Esophagus squamous epithelium (tissue), 5 donors: ENCODE measurements around the gene NLN. TPM values are rescaled to one million over a fixed set of nuclear protein-coding genes. Genes with fewer than 3 reads are reported as not detected.
"Not testable (repeated sequence)": the region's sequence is repeated elsewhere in the genome, so short reads cannot be mapped to it uniquely, and the experiment has no call there.

Source experiments
- DNase-seq: peaks from one replicate; lab custom pipeline; 2025; lab: John Stamatoyannopoulos, UW
- H3K27ac ChIP-seq, 4 donors: fragments of 200-600 bp; sonication (generic); one replicate each; pipeline ENCODE4 v1.5.1; 2016 to 2019; ENCODE audit warnings: mild to moderate bottlenecking in 1 of 4
- H3K27me3 ChIP-seq, 4 donors: fragments of 200-600 bp; sonication (generic); 1 replicate in 3 of 4; 2 replicates in 1 of 4; pipeline versions ENCODE4 v1.5.1 to v1.6.0; 2017 to 2021; ENCODE audit warnings: antibody characterized with exemption in 1 of 4
- H3K36me3 ChIP-seq, 3 donors: fragments of 200-600 bp; sonication (generic); one replicate each; pipeline ENCODE4 v1.5.1; 2016 to 2019
- H3K4me1 ChIP-seq, 3 donors: fragments of 200-600 bp; sonication (generic); one replicate each; pipeline ENCODE4 v1.5.1; 2017 to 2019
- H3K4me3 ChIP-seq, 4 donors: fragments of 200-600 bp; sonication (generic); 1 replicate in 3 of 4; 2 replicates in 1 of 4; pipeline ENCODE4 v1.5.1; 2016 to 2019; ENCODE audit warnings: mild to moderate bottlenecking in 2 of 4, moderate library complexity in 1 of 4
- H3K9me3 ChIP-seq, 3 donors: fragments of 200-600 bp; sonication (generic); one replicate each; pipeline ENCODE4 v1.5.1; 2016 to 2019
- CTCF ChIP-seq, 6 experiments: fragments of 450-650 bp in 4 of 6; fragments of 200-600 bp in 2 of 6; sonication (generic) in 2 of 6; IDR thresholded peaks; one replicate each; pipeline ENCODE4 v1.5.1; 2016 to 2019; ENCODE audit warnings: antibody characterized with exemption in 6 of 6, mild to moderate bottlenecking in 4 of 6, moderate library complexity in 4 of 6
- POLR2A ChIP-seq, 4 donors: fragments of 450-650 bp; IDR thresholded peaks; one replicate each; pipeline ENCODE4 v1.6.1; 2017; ENCODE audit warnings: antibody characterized with exemption in 4 of 4, mild to moderate bottlenecking in 4 of 4, moderate library complexity in 3 of 4
- WGBS, 2 donors: methylation state at CpG; one replicate each; pipeline ENCODE4 v1.1.5; 2018; 5-methylcytosine and 5-hydroxymethylcytosine counted together
- intact Hi-C: fragments of 100-400 bp; cut with DNase I; formaldehyde crosslinking; loops from one replicate; pipeline ENCODE4 v1.15.0; 2022
- total RNA-seq, 4 donors: library from RNA; depleted of rRNA; stranded (reverse); fragments of >200 nt; gene quantifications; one replicate each; pipeline ENCODE4 v1.1.0, GENCODE V29; 2016
- donor health status: DM: yes; HTN: yes; CAD: no.

The NLN gene
- total RNA-seq, 4 donors from 2014 or later, result 4.9 to 22.1 (median 19.2) TPM

GRCh38 chr5:65776441-65777141, 54.6 kb downstream of the NLN start:
- Histone ChIP-seq H3K4me3 (no peak overlapping the region), H3K4me1 (no peaks in the 10 kb centered on the region), H3K27ac (no peak overlapping the region), H3K27me3 (no peaks in the 10 kb centered on the region), H3K36me3 (peaks cover 0 to 35% (median 0%) of the 10 kb centered on the region in 3 donors), H3K9me3 (no peaks in the 10 kb centered on the region)
- no peak for TF ChIP-seq POLR2A (IDR thresholded peaks at IDR 0.05)
- no peak for TF ChIP-seq CTCF (IDR thresholded peaks at IDR 0.05)
- WGBS, 2 donors, result 77 to 86% methylated on average over 3 of the region's 3 CpGs
- intact Hi-C loops, result no loop called here
- DNase-seq, result no peak

DNA sequence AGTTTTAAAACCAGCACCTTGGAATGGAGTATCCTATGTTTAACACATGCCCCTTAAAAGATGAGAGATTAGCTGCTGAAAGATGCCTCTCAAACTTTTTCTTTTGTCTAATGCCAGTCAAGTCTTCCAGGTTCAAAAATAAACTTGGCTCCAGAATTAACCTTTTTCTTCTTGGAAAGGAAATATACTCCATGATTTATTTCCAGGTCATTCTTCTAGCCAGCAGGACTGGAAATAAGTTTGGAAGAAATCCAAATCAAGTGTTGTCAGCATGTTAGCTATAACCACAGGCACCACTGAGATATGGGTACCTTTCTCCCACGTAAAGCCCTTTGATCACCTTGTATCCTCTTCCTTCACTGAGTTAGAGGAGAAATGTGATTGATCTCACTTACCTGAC, 56.1 kb downstream of the NLN start:
- WGBS, 2 donors, result 50 to 71% methylated on average over 1 of the region's 1 CpG
- DNase-seq, result no peak
- TF ChIP-seq CTCF (IDR thresholded peaks at IDR 0.05) (no peak), POLR2A (IDR thresholded peaks at IDR 0.05) (no peak)
- intact Hi-C loops, result no loop called here
- Histone ChIP-seq H3K4me3 (no peak overlapping the region), H3K27me3 (no peaks in the 10 kb centered on the region), H3K36me3 (peaks cover 0 to 51% (median 0%) of the 10 kb centered on the region in 3 donors), H3K4me1 (no peaks in the 10 kb centered on the region), H3K27ac (no peak overlapping the region), H3K9me3 (no peaks in the 10 kb centered on the region)

DNA sequence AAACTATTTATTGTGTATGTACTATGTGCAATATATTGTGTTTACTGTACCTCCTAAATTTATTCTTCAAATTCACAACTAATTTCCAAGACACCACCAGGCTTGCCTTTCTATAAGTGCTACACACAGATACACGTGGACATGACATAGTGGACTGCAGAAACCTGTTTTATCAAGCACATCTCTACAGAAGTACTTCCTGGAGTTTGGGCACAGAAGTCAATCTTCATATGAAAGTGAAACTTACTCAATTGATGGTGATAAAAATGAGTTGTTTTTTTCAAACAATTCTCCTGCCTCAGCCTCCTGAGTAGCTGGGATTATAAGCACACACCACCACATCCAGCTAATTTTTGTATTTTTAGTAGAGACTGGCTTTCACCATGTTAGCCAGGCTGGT, 57.6 kb downstream of the NLN start:
- H3K4me1 ChIP-seq, result no peaks in the 10 kb centered on the region
- intact Hi-C loops, result no loop called here
- H3K4me3 ChIP-seq, result no peak overlapping the region
- no peaks in the 10 kb centered on the region for H3K9me3 ChIP-seq
- WGBS, 2 donors, result 53 to 57% methylated on average over 1 of the region's 1 CpG
- peaks cover 0 to 57% (median 0%) of the 10 kb centered on the region in 3 donors for H3K36me3 ChIP-seq
- no peak for TF ChIP-seq CTCF (IDR thresholded peaks at IDR 0.05)
- no peak for TF ChIP-seq POLR2A (IDR thresholded peaks at IDR 0.05)
- no peak for DNase-seq
- H3K27me3 ChIP-seq, result no peaks in the 10 kb centered on the region
- no peak overlapping the region for H3K27ac ChIP-seq

GRCh38 chr5:65788296-65788695, 66.3 kb downstream of the NLN start:
- peaks cover 0 to 62% (median 3%) of the 10 kb centered on the region in 3 donors for H3K36me3 ChIP-seq
- H3K9me3 ChIP-seq, intact Hi-C loops, H3K4me3 ChIP-seq, H3K27ac ChIP-seq, H3K27me3 ChIP-seq, H3K4me1 ChIP-seq, DNase-seq: not testable (repeated sequence)
- 85 to 93% methylated on average over 2 of the region's 2 CpGs for WGBS, 2 donors

DNA sequence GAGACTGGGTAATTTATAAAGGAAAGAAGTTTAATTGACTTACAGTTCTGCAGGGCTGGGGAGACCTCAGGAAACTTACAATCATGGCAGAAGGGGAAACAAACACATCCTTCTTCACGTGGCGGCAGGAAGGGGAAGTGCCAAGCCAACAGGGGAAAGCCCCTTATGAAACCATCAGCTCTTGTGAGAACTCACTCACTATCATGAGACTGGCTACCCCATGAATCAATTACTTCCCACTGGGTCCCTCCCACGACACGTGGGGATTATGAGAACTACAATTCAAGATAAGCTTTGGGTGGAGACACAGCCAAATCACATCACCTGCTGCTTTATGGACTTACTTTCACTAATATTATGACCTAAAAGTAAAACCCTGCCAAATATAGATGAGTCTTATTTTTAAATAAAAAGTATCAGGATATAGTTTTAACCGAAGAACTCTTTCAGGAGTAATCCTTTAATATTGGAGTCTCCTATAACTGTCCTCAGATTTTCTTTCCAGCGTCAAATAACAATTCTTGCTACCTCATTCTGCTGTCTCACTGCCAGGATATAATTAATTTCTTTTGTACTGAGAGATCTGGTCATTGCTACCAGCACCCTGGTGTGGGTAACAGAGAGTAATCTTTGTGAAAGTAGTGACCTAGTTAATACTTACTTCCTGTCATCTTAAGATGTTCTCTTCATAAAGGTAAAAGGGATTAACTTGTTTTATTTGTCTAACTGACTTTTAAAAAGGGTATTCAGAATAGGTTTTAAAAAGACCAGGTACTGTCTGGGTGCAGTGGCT, 68.6 kb downstream of the NLN start:
- intact Hi-C loops, result no loop called here
- no peaks in the 10 kb centered on the region for H3K27me3 ChIP-seq
- no peak for DNase-seq
- H3K9me3 ChIP-seq, result no peaks in the 10 kb centered on the region
- 63 to 76% methylated on average over 6 of the region's 6 CpGs for WGBS, 2 donors
- H3K4me1 ChIP-seq, result no peaks in the 10 kb centered on the region
- H3K27ac ChIP-seq, result no peak overlapping the region
- H3K4me3 ChIP-seq, result no peak overlapping the region
- no peak for TF ChIP-seq CTCF (IDR thresholded peaks at IDR 0.05)
- TF ChIP-seq POLR2A (IDR thresholded peaks at IDR 0.05), result no peak
- peaks cover 0 to 65% (median 3%) of the 10 kb centered on the region in 3 donors for H3K36me3 ChIP-seq
